ENCODE results near the gene UAP1L1.
A peak's percentile ranks its signal among the peaks of the same experiment; 100 is the strongest.
"Not testable (repeated sequence)": the region's sequence is repeated elsewhere in the genome, so short reads cannot be mapped to it uniquely, and the experiment has no call there.

UAP1L1 gene

DNA sequence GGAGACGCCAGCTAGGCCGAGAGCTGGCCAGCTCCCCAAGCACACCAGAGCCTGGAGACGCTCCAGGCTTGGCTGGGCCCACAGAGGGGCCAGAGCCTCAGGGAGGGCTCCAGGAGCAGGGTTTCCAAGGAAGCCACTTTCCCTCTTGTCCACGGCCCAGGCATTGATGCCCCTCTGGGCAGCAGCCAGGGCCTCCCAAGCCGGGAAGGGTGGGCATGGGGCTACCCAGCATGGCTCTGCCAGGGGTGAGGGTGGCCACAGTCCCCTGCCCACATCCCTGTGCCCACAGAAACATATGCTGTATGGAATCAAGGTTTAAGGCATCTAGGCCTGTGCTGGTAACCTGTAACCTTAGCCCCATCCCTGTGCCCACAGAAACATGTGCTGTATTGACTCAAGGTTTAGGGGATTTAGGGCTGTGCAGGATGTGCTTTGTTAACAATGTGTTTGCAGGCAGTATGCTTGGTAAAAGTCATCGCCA lies 38.8 kb downstream of the UAP1L1 start:
- DNase-seq: no peak

GRCh38 chr9:137116728-137117127 lies 39.4 kb downstream of the UAP1L1 start:
- DNase-seq: no peak

DNA sequence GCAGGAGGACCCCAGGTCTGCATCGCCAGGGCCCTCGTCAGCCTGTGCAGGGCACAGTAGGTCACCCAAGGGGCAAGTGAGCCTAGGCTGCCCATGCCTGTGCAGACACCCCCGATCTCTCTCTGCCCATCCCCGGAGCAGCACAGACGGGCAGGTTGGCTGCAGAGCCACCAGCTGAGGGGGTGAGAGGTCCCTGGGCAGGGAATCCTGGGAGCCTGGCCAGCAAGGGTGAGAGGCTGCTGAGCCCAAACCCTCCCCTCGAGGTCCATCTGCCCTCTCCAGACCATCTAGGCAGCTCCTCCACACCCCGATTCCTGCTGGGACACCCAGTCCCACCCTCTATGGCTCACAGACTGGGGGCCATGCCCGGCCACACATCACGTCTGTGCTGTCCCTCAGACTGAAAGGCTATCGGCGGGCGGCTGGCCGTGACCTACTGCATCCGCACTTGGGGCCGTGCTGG lies 40.0 kb downstream of the UAP1L1 start:
- DNase-seq: no peak

DNA sequence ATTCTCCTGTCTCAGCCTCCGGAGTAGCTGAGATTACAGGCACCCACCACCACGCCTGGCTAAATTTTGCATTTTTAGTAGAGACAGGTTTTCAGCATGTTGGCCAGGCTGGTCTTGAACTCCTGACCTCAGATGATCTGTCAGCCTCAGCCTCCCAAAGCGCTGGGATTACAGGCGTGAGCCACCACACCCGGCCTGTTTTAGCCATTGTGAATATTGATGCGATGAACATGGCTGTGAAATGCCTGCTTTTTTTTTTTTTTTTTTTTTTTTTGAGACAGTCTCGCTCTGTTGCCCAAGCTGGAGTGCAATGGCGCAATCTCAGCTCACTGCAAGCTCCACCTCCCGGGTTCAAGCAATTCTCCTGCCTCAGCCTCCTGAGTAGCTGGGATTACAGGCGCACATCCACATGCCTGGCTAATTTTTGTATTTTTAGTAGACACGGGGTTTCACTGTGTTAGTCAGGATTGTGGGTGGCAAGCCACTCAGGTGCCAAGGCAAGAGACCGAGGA lies 40.8 kb downstream of the UAP1L1 start:
- not testable (repeated sequence) for DNase-seq

GRCh38 chr9:137121927-137122795 lies 44.8 kb downstream of the UAP1L1 start:
- not testable (repeated sequence) for DNase-seq

DNA sequence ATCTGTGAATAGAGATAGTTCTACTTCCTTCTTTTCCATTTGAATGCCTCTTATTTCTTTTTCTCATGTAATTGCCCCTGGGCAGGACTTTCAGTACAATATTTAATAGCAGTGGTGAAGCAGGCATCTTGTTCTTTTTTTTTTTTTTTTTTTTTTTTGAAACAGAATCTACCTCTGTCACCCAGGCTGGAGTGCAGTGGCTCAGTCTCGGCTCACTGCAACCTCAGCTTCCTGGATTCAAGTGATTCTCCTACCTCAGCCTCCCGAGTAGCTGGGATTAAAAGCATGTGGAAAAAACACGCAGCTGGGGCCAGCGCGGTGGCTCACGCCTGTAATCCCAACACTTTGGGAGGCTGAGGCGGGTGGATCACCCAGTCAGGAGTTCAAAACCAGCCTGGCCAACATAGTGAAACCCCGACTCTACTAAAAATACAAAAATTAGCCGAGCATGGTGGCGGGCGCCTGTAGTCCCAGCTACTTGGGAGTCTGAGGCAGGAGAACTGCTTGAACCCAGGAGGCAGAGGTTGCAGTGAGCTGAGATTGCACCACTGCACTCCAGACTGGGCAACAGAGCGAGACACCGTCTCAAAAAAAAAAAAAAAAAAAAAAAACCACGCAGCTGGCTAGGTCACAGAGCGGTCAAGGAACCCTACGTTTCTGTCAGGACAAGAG lies 45.6 kb downstream of the UAP1L1 start:
- DNase-seq: not testable (repeated sequence)

DNA sequence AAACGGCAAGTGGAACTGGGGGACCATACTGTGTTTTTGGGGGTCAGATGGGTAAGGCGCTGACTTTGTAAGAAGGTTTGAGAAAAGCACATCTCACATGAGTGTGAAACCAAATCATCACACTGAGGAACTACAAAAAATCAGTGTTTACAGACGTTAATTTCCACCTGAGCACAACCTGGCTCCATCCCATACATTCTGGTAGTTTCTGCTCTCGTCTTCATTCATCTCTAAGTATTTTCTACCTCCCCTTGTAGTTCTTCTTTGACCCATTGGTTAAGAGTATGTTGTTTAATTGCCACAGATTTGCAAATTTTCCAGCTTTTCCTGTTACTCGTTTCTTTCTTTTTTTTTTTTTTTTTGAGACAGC lies 46.1 kb downstream of the UAP1L1 start:
- DNase-seq: no peak

DNA sequence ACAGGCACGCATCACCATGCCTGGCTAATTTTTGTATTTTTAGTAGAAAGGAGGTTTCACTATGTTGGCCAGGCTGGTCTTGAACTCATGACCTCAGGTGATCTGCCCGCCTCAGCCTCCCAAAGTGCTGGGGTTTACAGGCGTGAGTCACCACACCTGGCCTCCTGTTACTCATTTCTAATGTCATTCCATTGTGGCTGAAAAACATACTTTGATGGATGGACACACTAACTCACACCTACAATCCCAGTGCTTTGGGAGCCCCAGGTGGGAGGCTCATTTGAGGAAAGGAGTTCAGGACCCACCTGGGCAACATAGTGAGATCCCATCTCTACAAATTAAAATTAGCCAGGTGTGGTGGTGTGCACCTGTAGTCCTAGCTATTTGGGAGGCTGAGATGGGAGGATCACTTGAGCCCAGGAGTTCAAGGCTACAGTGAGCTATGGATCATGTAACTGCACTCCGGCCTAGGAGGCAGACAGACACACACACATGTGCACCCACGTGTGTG lies 46.7 kb downstream of the UAP1L1 start:
- not testable (repeated sequence) for DNase-seq

- no peak for DNase-seq
Observed at GRCh38 chr9:137126786-137127185, 49.5 kb downstream of the UAP1L1 start.

DNA sequence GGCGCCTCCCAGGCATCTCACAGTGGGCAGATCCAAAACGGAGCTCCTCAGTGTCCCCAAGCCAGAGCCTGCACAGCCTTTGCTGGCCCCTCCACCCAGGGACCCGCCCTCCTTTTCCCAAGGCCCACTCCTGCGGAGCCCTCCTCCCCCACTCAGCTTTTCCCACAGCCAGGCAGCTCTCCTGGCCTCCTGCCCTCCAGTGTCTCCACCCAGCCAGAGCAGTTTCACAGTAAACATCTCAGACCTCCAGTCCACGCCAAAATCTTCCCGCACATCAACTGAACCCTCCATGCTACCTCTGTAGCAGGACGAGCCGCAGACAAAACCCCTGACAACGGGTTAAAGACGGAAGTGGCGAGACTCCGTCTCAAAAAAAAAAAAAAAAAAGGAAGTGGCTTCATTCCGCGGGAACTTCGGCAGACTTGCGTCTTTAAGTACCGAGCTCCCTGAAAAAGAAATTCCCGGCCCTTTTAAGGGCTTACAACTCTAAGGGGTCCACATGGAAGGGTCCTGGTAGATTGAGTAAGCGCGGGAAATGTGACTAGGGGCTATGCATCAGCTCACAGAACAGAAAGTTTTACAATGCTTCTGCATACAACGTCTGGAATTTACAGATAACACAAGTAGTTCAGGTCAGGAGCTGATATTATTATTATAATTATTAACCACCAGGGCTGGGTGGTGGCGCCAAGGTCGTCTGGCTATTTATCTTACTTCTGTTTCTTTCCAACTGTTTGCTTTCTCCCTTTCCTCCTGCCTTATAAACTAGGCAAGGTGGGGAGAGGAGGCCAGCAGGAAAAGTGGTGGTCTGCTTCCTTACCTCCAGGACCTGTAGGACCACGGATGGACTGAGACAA lies 50.2 kb downstream of the UAP1L1 start:
- DNase-seq: no peak

DNA sequence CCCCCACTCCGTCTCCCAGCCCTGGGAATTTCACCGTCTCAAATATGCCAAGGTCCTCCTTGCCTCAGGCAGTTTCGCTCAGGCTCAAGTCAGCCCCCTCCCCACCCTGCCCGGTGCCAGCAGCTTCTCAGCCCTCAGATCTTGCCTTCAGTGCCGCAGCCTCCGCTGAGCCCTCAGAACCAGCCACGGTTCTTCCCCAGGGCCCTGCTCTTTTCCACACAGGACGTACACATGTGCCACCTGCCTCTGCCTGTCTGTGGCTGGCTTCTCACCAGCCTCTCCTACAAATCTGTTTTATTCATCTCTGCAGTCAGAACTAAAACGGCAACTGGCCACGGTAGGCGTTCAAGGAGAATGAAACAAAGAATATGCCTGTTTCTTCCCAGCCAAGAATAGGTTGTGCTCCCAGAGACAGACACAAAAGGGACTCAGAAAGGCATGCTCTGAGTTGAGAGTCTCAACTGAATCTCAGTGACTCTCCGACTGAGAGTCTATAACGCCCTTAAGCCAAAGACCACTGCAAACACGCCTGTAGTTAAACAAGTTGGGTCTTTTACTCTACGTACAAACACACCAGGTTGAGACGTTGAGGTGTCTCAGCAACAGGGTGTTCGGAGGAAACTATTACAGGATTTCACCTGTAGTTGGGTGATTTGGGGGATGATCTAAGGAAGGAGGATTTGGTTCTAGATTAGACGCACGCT lies 51.0 kb downstream of the UAP1L1 start:
- DNase-seq: no peak

GRCh38 chr9:137128862-137129455 lies 51.6 kb downstream of the UAP1L1 start:
- no peak for DNase-seq

GRCh38 chr9:137129456-137130175 lies 52.3 kb downstream of the UAP1L1 start:
- peak; percentile 90 for DNase-seq

DNA sequence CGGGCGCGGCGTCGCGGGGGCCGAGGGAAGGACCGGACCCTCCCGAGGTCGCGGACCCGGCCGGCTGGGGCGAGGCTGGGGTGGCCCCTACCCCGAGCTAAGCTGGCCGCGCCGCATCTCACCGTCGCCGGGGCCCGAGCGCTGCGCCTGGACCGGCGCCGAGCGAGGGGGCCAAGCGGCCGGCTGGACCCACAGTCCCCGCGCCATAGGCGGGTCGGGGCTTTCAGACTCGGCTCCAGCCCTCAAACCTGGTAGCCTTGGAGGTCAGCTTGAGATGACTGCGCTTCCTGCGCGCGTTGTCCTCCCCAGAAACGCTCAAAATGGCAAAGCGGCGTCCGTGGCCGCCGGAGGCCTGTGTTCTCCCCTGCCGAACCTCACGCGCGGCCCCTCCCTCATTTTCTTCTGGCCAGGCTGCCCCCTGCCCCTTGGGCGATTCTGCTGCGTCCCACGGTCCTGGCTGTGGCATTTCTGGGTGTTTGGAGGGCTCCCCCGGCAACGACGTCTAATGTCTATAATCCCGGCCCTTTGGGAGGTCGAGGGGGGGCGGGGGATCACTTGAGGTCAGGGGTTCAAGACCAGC lies 52.9 kb downstream of the UAP1L1 start:
- DNase-seq: no peak
